ENCODE data around the gene FAM111A.

DNA sequence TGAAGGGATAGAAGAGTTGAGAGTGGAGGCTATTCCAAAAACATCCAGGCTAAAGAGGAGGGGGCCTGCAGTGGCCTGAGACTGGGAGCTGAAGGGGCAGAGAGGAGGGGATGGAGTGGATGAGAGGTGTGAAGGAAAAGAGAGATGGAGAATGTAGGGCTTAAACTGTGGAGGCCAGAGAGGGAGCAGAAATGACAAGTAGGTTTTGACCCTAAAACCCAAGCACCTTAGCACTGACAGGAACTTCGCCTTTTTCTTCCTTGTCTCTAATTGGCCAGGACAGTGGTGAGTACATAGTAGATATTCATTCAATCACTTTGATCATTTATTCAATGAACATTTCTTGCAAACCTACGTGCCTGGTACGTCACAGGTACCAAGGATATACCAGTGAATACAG, 28.3 kb upstream of the FAM111A start:
- TF ChIP-seq, protein P1, sequence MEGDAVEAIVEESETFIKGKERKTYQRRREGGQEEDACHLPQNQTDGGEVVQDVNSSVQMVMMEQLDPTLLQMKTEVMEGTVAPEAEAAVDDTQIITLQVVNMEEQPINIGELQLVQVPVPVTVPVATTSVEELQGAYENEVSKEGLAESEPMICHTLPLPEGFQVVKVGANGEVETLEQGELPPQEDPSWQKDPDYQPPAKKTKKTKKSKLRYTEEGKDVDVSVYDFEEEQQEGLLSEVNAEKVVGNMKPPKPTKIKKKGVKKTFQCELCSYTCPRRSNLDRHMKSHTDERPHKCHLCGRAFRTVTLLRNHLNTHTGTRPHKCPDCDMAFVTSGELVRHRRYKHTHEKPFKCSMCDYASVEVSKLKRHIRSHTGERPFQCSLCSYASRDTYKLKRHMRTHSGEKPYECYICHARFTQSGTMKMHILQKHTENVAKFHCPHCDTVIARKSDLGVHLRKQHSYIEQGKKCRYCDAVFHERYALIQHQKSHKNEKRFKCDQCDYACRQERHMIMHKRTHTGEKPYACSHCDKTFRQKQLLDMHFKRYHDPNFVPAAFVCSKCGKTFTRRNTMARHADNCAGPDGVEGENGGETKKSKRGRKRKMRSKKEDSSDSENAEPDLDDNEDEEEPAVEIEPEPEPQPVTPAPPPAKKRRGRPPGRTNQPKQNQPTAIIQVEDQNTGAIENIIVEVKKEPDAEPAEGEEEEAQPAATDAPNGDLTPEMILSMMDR (conservative IDR thresholded peaks at IDR 0.05; ENCODE audit: low read length) = no peak
- no peak for TF ChIP-seq EZH2phosphoT487 (IDR thresholded peaks at IDR 0.05; ENCODE audit: borderline replicate concordance)
